Keratinocyte (primary cell): ENCODE results near the gene SLC25A43. TPM values are rescaled to one million over a fixed set of nuclear protein-coding genes. Genes with fewer than 3 reads are reported as not detected.

Experiments used
- DNase-seq: peaks from one replicate; pipeline ENCODE4 v3.0.0-alpha.2; 2011; ENCODE audit warnings: low read depth, missing footprints, low spot score
- FAIRE-seq: peaks from 2 replicates; lab custom pipeline; 2011; peaks lifted over from hg19 to GRCh38; lab: Jason Lieb, UNC
- H2AFZ ChIP-seq: 2 replicates; pipeline ENCODE4 v1.6.0; 2012; ENCODE audit warnings: low read length, control low read depth, inconsistent platforms; ENCODE audit not compliant: control insufficient read depth
- H3K27ac ChIP-seq: 2 replicates; pipeline ENCODE4 v1.5.1; 2011; ENCODE audit warnings: low read length; ENCODE audit not compliant: control insufficient read depth, insufficient read depth
- H3K27me3 ChIP-seq: 3 replicates; pipeline ENCODE4 v1.6.0; 2011; ENCODE audit warnings: low read length; ENCODE audit not compliant: control insufficient read depth, insufficient read depth; ENCODE audit errors: extremely low read depth
- H3K36me3 ChIP-seq, 2 experiments: 2 replicates in 1 of 2; 3 replicates in 1 of 2; pipeline ENCODE4 v1.5.1; 2011; ENCODE audit warnings: low read length in 2 of 2, mild to moderate bottlenecking in 1 of 2; ENCODE audit not compliant: control insufficient read depth in 2 of 2, insufficient read depth in 2 of 2; ENCODE audit errors: extremely low read depth in 1 of 2
- H3K4me1 ChIP-seq: 3 replicates; pipeline ENCODE4 v1.5.1; 2011; ENCODE audit warnings: low read length; ENCODE audit not compliant: control insufficient read depth, insufficient read depth; ENCODE audit errors: extremely low read depth
- H3K4me2 ChIP-seq: 3 replicates; pipeline ENCODE4 v1.6.0; 2011; ENCODE audit warnings: low read depth, low read length; ENCODE audit not compliant: control insufficient read depth, insufficient read depth; ENCODE audit errors: extremely low read depth
- H3K4me3 ChIP-seq, 3 experiments: fragments of 200-600 bp in 1 of 3; sonication (generic) in 1 of 3; 2 replicates in 2 of 3; 3 replicates in 1 of 3; pipeline ENCODE4 v1.5.1; 2011 to 2016; ENCODE audit warnings: low read length in 3 of 3, mild to moderate bottlenecking in 3 of 3, control low read depth in 2 of 3, inconsistent platforms in 1 of 3, low read depth in 1 of 3, mixed read lengths in 1 of 3, mixed run types in 1 of 3, moderate library complexity in 1 of 3; ENCODE audit not compliant: control insufficient read depth in 2 of 3, insufficient read depth in 2 of 3; ENCODE audit errors: extremely low read depth in 1 of 3
- H3K79me2 ChIP-seq: 2 replicates; pipeline ENCODE4 v1.6.0; 2012; ENCODE audit warnings: low read length; ENCODE audit not compliant: control insufficient read depth, insufficient read depth
- H3K9ac ChIP-seq: 3 replicates; pipeline ENCODE4 v1.6.0; 2011; ENCODE audit warnings: low read length; ENCODE audit not compliant: control insufficient read depth, insufficient read depth; ENCODE audit errors: extremely low read depth
- H3K9me1 ChIP-seq: 3 replicates; pipeline ENCODE4 v1.6.0; 2011; ENCODE audit warnings: low read length; ENCODE audit not compliant: control insufficient read depth, insufficient read depth; ENCODE audit errors: extremely low read depth
- H3K9me3 ChIP-seq: 2 replicates; pipeline ENCODE4 v1.5.1; 2012; ENCODE audit warnings: low read depth, low read length; ENCODE audit not compliant: control insufficient read depth
- H4K20me1 ChIP-seq: 3 replicates; pipeline ENCODE4 v1.6.0; 2011; ENCODE audit warnings: low read length; ENCODE audit not compliant: control insufficient read depth, insufficient read depth; ENCODE audit errors: extremely low read depth
- EZH2 ChIP-seq: IDR thresholded peaks from one replicate; pipeline ENCODE4 v1.6.1; 2012; ENCODE audit warnings: inconsistent platforms, mild to moderate bottlenecking, low read length, moderate library complexity
- dilution Hi-C: fragments of 300-500 bp; cut with MboI; formaldehyde crosslinking; loops from one replicate; pipeline ENCODE4 v1.7.0; 2020; ENCODE audit warnings: low sequenced_read_pairs; ENCODE audit not compliant: extremely low pct_ligation_motif_present
- polyA plus RNA-seq, 5 experiments: library from polyadenylated mRNA; depleted of rRNA in 3 of 5; stranded (reverse) in 3 of 5; stranded (forward) in 1 of 5; unstranded in 1 of 5; fragments of >200 nt; gene quantifications; 1 replicate in 1 of 5; 2 replicates in 3 of 5; 3 replicates in 1 of 5; pipeline versions ENCODE4 v1.2.1 to v1.2.3, GENCODE V29; 2011 to 2012; ENCODE audit warnings: missing spikeins in 2 of 5, low read depth in 1 of 5, low replicate concordance in 1 of 5
- TF ChIP-seq, protein P1 (sequence below), 3 experiments: IDR thresholded peaks in 1 of 3; conservative IDR thresholded peaks in 1 of 3; optimal IDR thresholded peaks in 1 of 3; 2 replicates in 2 of 3; 3 replicates in 1 of 3; pipeline versions ENCODE3 to v1.5.1; 2011; ENCODE audit warnings: low read length in 3 of 3, mild to moderate bottlenecking in 3 of 3, moderate library complexity in 2 of 3, control low read depth in 1 of 3, inconsistent platforms in 1 of 3; ENCODE audit not compliant: insufficient read depth in 2 of 3; ENCODE audit errors: extremely low read depth in 1 of 3

SLC25A43 gene
- polyA plus RNA-seq, 1 donor (not counting 4 experiments of a cell fraction or from before 2014, with no cell fraction given), result 23.0 TPM

DNA sequence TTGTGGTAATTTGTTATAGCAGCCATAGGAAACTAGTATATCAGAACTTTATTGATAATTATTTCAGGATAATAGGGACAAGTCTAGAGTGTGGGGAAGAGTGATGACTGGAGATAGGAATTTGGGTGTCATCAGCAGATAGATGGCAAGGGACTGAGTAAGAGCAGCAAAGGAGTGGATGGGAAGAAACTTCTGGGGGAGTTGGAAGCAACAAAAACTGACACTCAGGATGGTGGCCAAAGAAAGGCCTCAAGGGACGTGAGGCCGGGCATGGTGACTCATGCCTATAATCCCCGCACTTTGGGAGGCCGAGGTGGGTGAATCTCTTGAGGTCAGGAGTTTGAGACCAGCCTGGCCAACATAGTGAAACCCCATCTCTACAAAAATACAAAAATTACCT, 60.0 kb downstream of the SLC25A43 start:
- Histone ChIP-seq H3K27ac (no peak overlapping the region), H4K20me1 (no peaks in the 10 kb centered on the region), H3K4me3 (no peak overlapping the region), H3K9me3 (no peaks in the 10 kb centered on the region), H3K4me2 (no peak overlapping the region), H3K36me3 (no peaks in the 10 kb centered on the region), H3K9me1 (no peaks in the 10 kb centered on the region), H3K9ac (no peak overlapping the region), H3K27me3 (no peaks in the 10 kb centered on the region), H3K4me1 (peaks cover 3% of the 10 kb centered on the region), H2AFZ (no peak overlapping the region), H3K79me2 (no peaks in the 10 kb centered on the region)
- DNase-seq (no peak), FAIRE-seq (no peak)
- no peak for TF ChIP-seq EZH2
- TF ChIP-seq, protein P1, sequence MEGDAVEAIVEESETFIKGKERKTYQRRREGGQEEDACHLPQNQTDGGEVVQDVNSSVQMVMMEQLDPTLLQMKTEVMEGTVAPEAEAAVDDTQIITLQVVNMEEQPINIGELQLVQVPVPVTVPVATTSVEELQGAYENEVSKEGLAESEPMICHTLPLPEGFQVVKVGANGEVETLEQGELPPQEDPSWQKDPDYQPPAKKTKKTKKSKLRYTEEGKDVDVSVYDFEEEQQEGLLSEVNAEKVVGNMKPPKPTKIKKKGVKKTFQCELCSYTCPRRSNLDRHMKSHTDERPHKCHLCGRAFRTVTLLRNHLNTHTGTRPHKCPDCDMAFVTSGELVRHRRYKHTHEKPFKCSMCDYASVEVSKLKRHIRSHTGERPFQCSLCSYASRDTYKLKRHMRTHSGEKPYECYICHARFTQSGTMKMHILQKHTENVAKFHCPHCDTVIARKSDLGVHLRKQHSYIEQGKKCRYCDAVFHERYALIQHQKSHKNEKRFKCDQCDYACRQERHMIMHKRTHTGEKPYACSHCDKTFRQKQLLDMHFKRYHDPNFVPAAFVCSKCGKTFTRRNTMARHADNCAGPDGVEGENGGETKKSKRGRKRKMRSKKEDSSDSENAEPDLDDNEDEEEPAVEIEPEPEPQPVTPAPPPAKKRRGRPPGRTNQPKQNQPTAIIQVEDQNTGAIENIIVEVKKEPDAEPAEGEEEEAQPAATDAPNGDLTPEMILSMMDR (optimal IDR thresholded peaks at IDR 0.05 in 1 of 3, IDR thresholded peaks at IDR 0.05 in 1 of 3, conservative IDR thresholded peaks at IDR 0.05 in 1 of 3; ENCODE audit: extremely low read depth in 1 of 3, insufficient read depth in 2 of 3, low read length in 3 of 3), result no peak
- dilution Hi-C loops, result no loop called here

DNA sequence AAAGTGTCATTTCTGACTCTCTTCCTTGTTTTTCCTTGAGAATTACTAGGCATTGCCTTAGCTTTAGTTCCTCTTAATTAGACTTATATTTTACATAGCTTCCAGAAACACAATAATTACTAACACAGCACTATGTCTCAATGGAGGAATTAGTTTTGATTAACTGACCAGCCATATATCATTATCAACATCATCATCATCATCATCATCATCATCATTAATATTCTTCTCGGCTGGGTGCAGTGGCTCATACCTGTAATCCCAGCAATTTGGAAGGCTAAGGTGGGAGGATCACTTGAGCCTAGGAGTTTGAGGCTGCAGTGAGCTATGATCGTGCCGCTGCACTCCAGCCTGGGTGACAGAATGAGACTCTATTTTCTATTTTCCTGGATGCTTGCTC, 66.4 kb downstream of the SLC25A43 start:
- Histone ChIP-seq H3K4me1 (no peaks in the 10 kb centered on the region), H3K4me2 (no peak overlapping the region), H3K9me1 (no peaks in the 10 kb centered on the region), H3K79me2 (peaks cover 9% of the 10 kb centered on the region), H3K4me3 (no peak overlapping the region), H3K9ac (no peak overlapping the region), H4K20me1 (peaks cover 5% of the 10 kb centered on the region), H3K27me3 (no peaks in the 10 kb centered on the region), H3K36me3 (peaks cover 0 to 8% of the 10 kb centered on the region in 2 experiments), H3K27ac (no peak overlapping the region), H3K9me3 (no peaks in the 10 kb centered on the region), H2AFZ (no peak overlapping the region)
- DNase-seq (no peak), FAIRE-seq (no peak)
- TF ChIP-seq, protein P1 (optimal IDR thresholded peaks at IDR 0.05 in 1 of 3, IDR thresholded peaks at IDR 0.05 in 1 of 3, conservative IDR thresholded peaks at IDR 0.05 in 1 of 3; ENCODE audit: extremely low read depth in 1 of 3, insufficient read depth in 2 of 3, low read length in 3 of 3), result no peak
- TF ChIP-seq EZH2, result no peak
- dilution Hi-C loops, result no loop called here
